Gastroesophageal sphincter (tissue), 4 donors: ENCODE data around the gene LIPA. TPM values are rescaled to one million over a fixed set of nuclear protein-coding genes. Genes with fewer than 3 reads are reported as not detected.

ENCODE experiments used
- ATAC-seq: fragments of 150-250 bp; one replicate; pipeline ENCODE4 v1.9.1; 2016; ENCODE audit warnings: mild to moderate bottlenecking, moderate library complexity
- H3K27ac ChIP-seq, 4 donors: fragments of 200-600 bp; sonication (generic) in 3 of 4; 1 replicate in 3 of 4; 2 replicates in 1 of 4; pipeline ENCODE4 v1.5.1; 2016 to 2019
- H3K27me3 ChIP-seq: fragments of 200-600 bp; sonication (generic); one replicate; pipeline ENCODE4 v1.5.1; 2019
- H3K36me3 ChIP-seq, 2 donors: fragments of 200-600 bp; sonication (generic); one replicate each; pipeline ENCODE4 v1.5.1; 2019; ENCODE audit warnings: control low read depth in 1 of 2
- H3K4me1 ChIP-seq, 3 donors: fragments of 200-600 bp; sonication (generic); 1 replicate in 2 of 3; 2 replicates in 1 of 3; pipeline ENCODE4 v1.5.1; 2016 to 2019; ENCODE audit warnings: control low read depth in 2 of 3
- H3K4me3 ChIP-seq, 2 donors: fragments of 200-600 bp; sonication (generic); one replicate each; pipeline ENCODE4 v1.5.1; 2019; ENCODE audit warnings: mild to moderate bottlenecking in 1 of 2, moderate library complexity in 1 of 2
- H3K9me3 ChIP-seq, 3 donors: fragments of 200-600 bp; sonication (generic); one replicate each; pipeline ENCODE4 v1.5.1; 2017 to 2019; ENCODE audit warnings: control low read depth in 2 of 3
- EP300 ChIP-seq: sonication (generic); formaldehyde crosslinking; IDR thresholded peaks from one replicate; pipeline ENCODE4 v1.6.1; 2017; ENCODE audit warnings: antibody characterized with exemption, mild to moderate bottlenecking
- POLR2A ChIP-seq, 2 donors: fragments of 450-650 bp; IDR thresholded peaks; one replicate each; pipeline ENCODE4 v1.6.1; 2017; ENCODE audit warnings: antibody characterized with exemption in 2 of 2, mild to moderate bottlenecking in 2 of 2, moderate library complexity in 1 of 2
- POLR2AphosphoS5 ChIP-seq: sonication (generic); formaldehyde crosslinking; IDR thresholded peaks from one replicate; pipeline ENCODE4 v1.6.1; 2017; ENCODE audit warnings: antibody characterized with exemption
- WGBS, 2 donors: methylation state at CpG; one replicate each; pipeline ENCODE4 v1.1.5; 2018; ENCODE audit warnings: low coverage in 1 of 2; 5-methylcytosine and 5-hydroxymethylcytosine counted together
- total RNA-seq, 4 donors: library from RNA; depleted of rRNA; stranded (reverse); fragments of >200 nt; gene quantifications; one replicate each; pipeline ENCODE4 v1.1.0, GENCODE V29; 2016
- TF ChIP-seq, protein P1 (sequence below), 4 experiments: fragments of 200-600 bp in 2 of 4; fragments of 450-650 bp in 2 of 4; sonication (generic) in 1 of 4; IDR thresholded peaks; one replicate each; pipeline ENCODE4 v1.5.1; 2017 to 2019; ENCODE audit warnings: antibody characterized with exemption in 4 of 4, mild to moderate bottlenecking in 2 of 4, moderate library complexity in 2 of 4

LIPA gene
- total RNA-seq, 4 donors from 2014 or later: 15.7 to 46.0 (median 22.3) TPM

DNA sequence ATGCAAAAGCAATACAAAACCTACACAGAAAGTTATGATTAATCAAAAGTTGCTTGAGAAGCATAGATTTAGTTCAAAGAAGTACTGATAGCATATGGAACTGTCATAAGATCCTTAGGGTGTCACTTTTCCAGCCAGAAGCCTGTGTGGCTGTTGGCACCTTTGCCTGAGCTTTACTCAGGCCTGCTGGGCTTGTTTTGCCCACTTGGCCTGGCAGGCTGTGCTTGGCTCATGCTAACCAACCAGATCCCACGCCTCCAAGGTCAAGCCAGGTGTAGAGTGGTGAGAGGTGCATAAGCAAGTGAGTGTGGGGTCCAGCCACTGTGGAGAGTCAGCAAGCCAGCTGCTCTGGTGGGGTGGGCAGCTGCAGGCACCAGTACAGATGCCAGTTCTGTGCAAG is 12.0 kb upstream of the LIPA start:
- Histone ChIP-seq H3K27me3 (no peaks in the 10 kb centered on the region), H3K36me3 (no peaks in the 10 kb centered on the region), H3K9me3 (no peaks in the 10 kb centered on the region), H3K4me3 (no peak overlapping the region), H3K27ac (no peak overlapping the region), H3K4me1 (peaks cover 2 to 28% (median 6%) of the 10 kb centered on the region in 3 donors)
- no CpG with 5 or more reads among the region's 1 CpG for WGBS, 2 donors
- TF ChIP-seq POLR2AphosphoS5 (no peak), EP300 (no peak), POLR2A (IDR thresholded peaks at IDR 0.05) (no peak)
- TF ChIP-seq, protein P1, sequence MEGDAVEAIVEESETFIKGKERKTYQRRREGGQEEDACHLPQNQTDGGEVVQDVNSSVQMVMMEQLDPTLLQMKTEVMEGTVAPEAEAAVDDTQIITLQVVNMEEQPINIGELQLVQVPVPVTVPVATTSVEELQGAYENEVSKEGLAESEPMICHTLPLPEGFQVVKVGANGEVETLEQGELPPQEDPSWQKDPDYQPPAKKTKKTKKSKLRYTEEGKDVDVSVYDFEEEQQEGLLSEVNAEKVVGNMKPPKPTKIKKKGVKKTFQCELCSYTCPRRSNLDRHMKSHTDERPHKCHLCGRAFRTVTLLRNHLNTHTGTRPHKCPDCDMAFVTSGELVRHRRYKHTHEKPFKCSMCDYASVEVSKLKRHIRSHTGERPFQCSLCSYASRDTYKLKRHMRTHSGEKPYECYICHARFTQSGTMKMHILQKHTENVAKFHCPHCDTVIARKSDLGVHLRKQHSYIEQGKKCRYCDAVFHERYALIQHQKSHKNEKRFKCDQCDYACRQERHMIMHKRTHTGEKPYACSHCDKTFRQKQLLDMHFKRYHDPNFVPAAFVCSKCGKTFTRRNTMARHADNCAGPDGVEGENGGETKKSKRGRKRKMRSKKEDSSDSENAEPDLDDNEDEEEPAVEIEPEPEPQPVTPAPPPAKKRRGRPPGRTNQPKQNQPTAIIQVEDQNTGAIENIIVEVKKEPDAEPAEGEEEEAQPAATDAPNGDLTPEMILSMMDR (IDR thresholded peaks at IDR 0.05): no peak
- ATAC-seq: no peak

DNA sequence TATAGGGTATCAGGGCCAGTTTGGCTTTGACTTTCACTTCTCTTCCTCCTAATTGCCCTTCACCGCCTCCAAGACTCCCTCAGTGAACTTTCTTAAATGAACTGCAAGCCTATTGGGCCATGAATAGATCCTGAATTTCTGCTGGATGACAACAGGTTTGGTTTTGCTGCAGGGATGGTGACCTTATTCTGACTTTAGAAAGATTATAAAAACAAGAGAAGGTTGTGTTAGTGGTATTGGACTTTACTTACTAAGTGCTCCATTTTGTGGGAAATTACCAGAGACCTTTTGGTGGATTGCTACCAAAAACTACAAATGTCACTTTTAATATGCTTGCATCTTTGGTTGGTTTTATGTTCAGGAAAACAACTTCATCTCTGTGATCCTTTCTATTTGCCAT is 11.5 kb upstream of the LIPA start:
- H3K27ac ChIP-seq: no peak overlapping the region
- TF ChIP-seq EP300: no peak
- no peak for TF ChIP-seq POLR2A (IDR thresholded peaks at IDR 0.05)
- no peak for TF ChIP-seq POLR2AphosphoS5
- TF ChIP-seq, protein P1 (IDR thresholded peaks at IDR 0.05): no peak
- no peak overlapping the region for H3K4me3 ChIP-seq
- H3K4me1 ChIP-seq: peaks cover 2 to 28% (median 6%) of the 10 kb centered on the region in 3 donors
- ATAC-seq: no peak
- WGBS, 2 donors: 100% methylated on average over 1 of the region's 1 CpG
- H3K36me3 ChIP-seq: no peaks in the 10 kb centered on the region
- no peaks in the 10 kb centered on the region for H3K27me3 ChIP-seq
- H3K9me3 ChIP-seq: no peaks in the 10 kb centered on the region

DNA sequence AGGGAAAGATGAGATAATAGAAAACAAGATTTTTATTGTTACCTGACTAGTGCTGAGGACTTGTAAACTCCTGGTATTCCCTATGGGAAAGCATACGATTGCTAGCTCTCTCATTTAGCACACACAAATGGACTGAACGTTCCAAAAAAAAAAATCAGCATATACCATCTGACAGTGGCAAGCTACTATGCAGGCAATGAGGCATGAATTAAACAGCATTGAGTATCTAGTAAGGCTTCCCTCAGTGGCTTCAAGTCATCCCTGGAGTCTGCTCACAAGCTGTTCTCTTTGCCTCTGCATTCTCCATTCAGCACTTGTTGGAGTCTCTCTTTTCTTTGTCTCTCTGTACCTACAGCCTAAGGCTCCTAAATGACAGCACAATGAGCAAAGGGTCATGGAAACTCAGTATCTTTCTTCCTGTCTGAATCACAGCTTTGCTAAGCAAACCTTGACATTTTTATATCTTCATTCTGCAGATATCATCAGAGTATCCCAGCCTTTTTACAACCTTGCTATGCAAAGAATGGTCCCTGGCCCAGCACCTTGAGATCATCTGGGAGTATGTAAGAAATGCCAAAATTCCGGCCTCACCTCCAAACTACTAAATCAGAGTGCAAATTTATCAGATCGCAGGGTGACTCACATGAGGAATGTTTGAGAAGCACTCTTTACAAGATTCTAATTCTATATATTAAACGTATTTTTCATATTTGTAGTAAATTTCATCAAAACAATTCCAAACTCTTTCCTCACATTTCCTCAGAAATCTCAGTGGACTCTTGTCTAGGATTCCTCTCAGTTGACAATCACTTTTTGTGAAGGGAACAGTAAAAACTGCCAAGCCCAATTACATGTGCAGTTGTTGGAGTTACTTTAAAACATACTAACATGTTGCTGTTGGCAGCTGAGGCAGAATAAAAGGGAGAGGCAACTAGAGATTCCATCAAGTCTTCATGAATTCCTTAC is 10.8 kb upstream of the LIPA start:
- TF ChIP-seq EP300 (no peak), POLR2A (IDR thresholded peaks at IDR 0.05) (no peak), POLR2AphosphoS5 (no peak)
- TF ChIP-seq, protein P1 (IDR thresholded peaks at IDR 0.05): no peak
- H3K27ac ChIP-seq: no peak overlapping the region

DNA sequence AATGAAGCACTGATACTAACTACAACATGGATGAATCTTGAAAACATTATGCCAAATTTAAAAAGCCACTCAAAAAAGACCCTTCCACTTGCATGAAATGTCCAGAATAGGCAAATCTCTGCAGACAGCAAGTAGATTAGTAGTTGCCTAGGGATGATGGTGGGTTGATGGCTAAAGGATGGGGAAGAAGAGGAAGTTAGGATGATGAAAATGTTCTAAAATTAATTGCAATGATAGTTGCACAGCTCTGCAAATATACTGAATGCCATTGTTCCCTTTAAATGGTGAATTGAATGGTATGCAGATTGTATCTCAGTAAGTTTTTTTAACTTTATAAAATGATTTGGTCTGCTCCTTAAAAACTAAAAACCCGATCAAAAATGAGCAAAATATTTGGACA is 7.3 kb upstream of the LIPA start:
- Histone ChIP-seq H3K4me3 (no peak overlapping the region), H3K27me3 (no peaks in the 10 kb centered on the region), H3K9me3 (no peaks in the 10 kb centered on the region), H3K4me1 (peaks cover 13 to 33% (median 13%) of the 10 kb centered on the region in 3 donors), H3K27ac (no peak overlapping the region), H3K36me3 (no peaks in the 10 kb centered on the region)
- ATAC-seq: no peak
- WGBS, 2 donors: 11 to 40% methylated on average over 1 of the region's 1 CpG
- TF ChIP-seq POLR2AphosphoS5 (no peak), EP300 (no peak), POLR2A (IDR thresholded peaks at IDR 0.05) (no peak)
- TF ChIP-seq, protein P1 (IDR thresholded peaks at IDR 0.05): no peak

More for the DNA sequence above, 10.8 kb upstream of the LIPA start:
- Histone ChIP-seq H3K27me3 (no peaks in the 10 kb centered on the region), H3K4me1 (peaks cover 6 to 34% (median 6%) of the 10 kb centered on the region in 3 donors), H3K4me3 (no peak overlapping the region), H3K9me3 (no peaks in the 10 kb centered on the region), H3K36me3 (no peaks in the 10 kb centered on the region)
- 64 to 69% methylated on average over 4 to 5 of the region's 5 CpGs for WGBS, 2 donors
- no peak for ATAC-seq
